Left ventricle myocardium inferior (tissue), 1 donor: Measurements from ENCODE around the gene OR2M5. TPM values are rescaled to one million over a fixed set of nuclear protein-coding genes. Genes with fewer than 3 reads are reported as not detected.

Experiments
- DNase-seq: peaks from one replicate; pipeline ENCODE4 v3.0.0-alpha.2; 2020
- H3K27ac ChIP-seq: fragments of 200-600 bp; replicated peaks from 2 replicates; pipeline ENCODE4 v1.8.0; 2021
- H3K27me3 ChIP-seq: fragments of 200-600 bp; 2 replicates; pipeline ENCODE4 v1.8.0; 2021; ENCODE audit warnings: low read depth
- H3K36me3 ChIP-seq: fragments of 200-600 bp; 2 replicates; pipeline ENCODE4 v1.8.0; 2021
- H3K4me1 ChIP-seq: fragments of 200-600 bp; 2 replicates; pipeline ENCODE4 v1.8.0; 2021
- H3K4me3 ChIP-seq: fragments of 200-600 bp; 2 replicates; pipeline ENCODE4 v1.8.0; 2021; ENCODE audit warnings: mild to moderate bottlenecking, moderate library complexity
- H3K9me3 ChIP-seq: fragments of 200-600 bp; replicated peaks from 2 replicates; pipeline ENCODE4 v1.8.0; 2021
- CTCF ChIP-seq: fragments of 200-600 bp; IDR thresholded peaks from 2 replicates; pipeline ENCODE4 v1.8.0; 2021; ENCODE audit warnings: antibody characterized with exemption, mild to moderate bottlenecking, borderline replicate concordance
- intact Hi-C: fragments of 100-400 bp; cut with micrococcal nuclease; formaldehyde crosslinking; loops from one replicate; pipeline ENCODE4 v1.11.0; 2022
- total RNA-seq: library from RNA; stranded (reverse); fragmentation: NEBNext Ultra II Directional; extraction: Animal tissue kit (Norgen Biotek cat#: 25700); gene quantifications from one replicate; pipeline ENCODE4 v1.2.1, GENCODE V29; 2021
- donor health status: DM: no; HTN: yes; CAD: no; lungs with severe emphysema.

Gene OR2M5
- total RNA-seq, 1 donor from 2014 or later, result not detected

GRCh38 chr1:248155927-248156326 lies 11.0 kb downstream of the OR2M5 start:
- no peak for TF ChIP-seq CTCF
- Histone ChIP-seq H3K4me3 (no peak overlapping the region), H3K36me3 (no peaks in the 10 kb centered on the region), H3K27me3 (no peaks in the 10 kb centered on the region), H3K9me3 (no peaks in the 10 kb centered on the region), H3K4me1 (no peaks in the 10 kb centered on the region), H3K27ac (no peak overlapping the region)
- no peak for DNase-seq
- intact Hi-C loops, result no loop called here

DNA sequence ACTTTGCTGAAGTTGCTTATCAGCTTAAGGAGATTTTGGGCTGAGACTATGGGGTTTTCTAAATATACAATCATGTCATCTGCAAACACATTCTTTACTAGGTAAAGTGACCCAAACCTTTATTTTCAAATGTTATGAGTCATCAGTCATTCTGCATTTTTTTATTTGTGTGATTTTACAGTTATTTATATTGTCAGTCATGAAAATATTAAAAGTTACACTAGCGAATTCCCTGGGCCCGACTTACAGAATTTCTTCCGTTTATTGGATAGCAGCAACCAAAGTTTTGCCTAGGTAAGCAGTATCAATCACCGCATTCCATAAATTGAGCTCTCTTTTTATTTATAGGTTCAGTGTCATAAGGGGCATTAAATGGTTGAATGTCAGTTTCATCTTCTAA lies 13.8 kb downstream of the OR2M5 start:
- no peak for TF ChIP-seq CTCF
- Histone ChIP-seq H3K36me3 (no peaks in the 10 kb centered on the region), H3K9me3 (no peaks in the 10 kb centered on the region), H3K27ac (no peak overlapping the region), H3K4me1 (no peaks in the 10 kb centered on the region), H3K4me3 (no peak overlapping the region), H3K27me3 (no peaks in the 10 kb centered on the region)
- no peak for DNase-seq
- intact Hi-C loops, result no loop called here

GRCh38 chr1:248164031-248164430 lies 19.1 kb downstream of the OR2M5 start:
- DNase-seq, result no peak

DNA sequence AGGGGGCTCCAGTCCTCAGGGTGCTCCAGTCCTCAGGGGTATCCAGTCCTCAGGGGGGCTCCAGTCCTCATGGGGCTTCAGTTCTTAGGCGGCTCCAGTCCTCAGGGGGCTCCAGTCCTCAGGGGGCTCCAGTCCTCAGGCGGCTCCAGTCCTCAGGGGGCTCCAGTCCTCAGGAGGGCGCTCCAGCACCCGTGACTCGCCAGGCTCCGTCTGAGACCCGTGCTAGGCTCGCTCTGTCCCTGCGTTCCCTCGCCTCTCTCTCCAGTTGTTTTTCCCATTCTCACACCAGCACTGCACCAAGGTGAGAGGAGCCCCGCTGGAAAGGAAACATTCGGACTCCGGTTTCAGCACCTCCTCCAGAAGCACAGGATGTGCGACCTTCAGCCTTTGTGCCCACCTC lies 20.2 kb downstream of the OR2M5 start:
- Histone ChIP-seq H3K4me1 (no peaks in the 10 kb centered on the region), H3K27me3 (no peaks in the 10 kb centered on the region), H3K9me3 (peaks cover 9% of the 10 kb centered on the region), H3K27ac (no peak overlapping the region), H3K4me3 (no peak overlapping the region), H3K36me3 (no peaks in the 10 kb centered on the region)
- intact Hi-C loops, result no loop called here
- no peak for TF ChIP-seq CTCF
- no peak for DNase-seq

More at GRCh38 chr1:248164031-248164430, 19.1 kb downstream of the OR2M5 start:
- Histone ChIP-seq H3K4me1 (no peaks in the 10 kb centered on the region), H3K9me3 (peaks cover 9% of the 10 kb centered on the region), H3K27ac (no peak overlapping the region), H3K27me3 (no peaks in the 10 kb centered on the region), H3K36me3 (no peaks in the 10 kb centered on the region), H3K4me3 (no peak overlapping the region)
- intact Hi-C loops, result no loop called here
- TF ChIP-seq CTCF, result no peak

- no peak within 1 kb of the TSS for H3K4me3 ChIP-seq
- TF ChIP-seq CTCF, result no peak
- DNase-seq, result no peak
These were observed 29.6 kb downstream of the OR2M5 start, which contains the start of gene OR2M2 for GRCh38 chr1:248174521-248174920. Gene OR2M2, plus strand, starts transcription at chr1:248174821. Its CDS starts 5,165 bp downstream, at chr1:248179986.

GRCh38 chr1:248183996-248184395 lies 39.0 kb downstream of the OR2M5 start:
- no peak overlapping the region for H3K4me3 ChIP-seq
- H3K9me3 ChIP-seq, result peaks cover 42% of the 10 kb centered on the region
- no peak for TF ChIP-seq CTCF
- no peaks in the 10 kb centered on the region for H3K36me3 ChIP-seq
- no peak overlapping the region for H3K27ac ChIP-seq
- intact Hi-C loops, result no loop called here
- H3K27me3 ChIP-seq, result no peaks in the 10 kb centered on the region
- no peak for DNase-seq
- H3K4me1 ChIP-seq, result no peaks in the 10 kb centered on the region

More at GRCh38 chr1:248174521-248174920, 29.6 kb downstream of the OR2M5 start, which contains the start of gene OR2M2:
- no peaks in the 10 kb centered on the region for H3K4me1 ChIP-seq
- no peak within 1 kb of the TSS for H3K27ac ChIP-seq
- H3K9me3 ChIP-seq, result peaks cover 3% of the 10 kb centered on the region
- no peaks in the 10 kb centered on the region for H3K27me3 ChIP-seq
- H3K36me3 ChIP-seq, result no peaks in the 10 kb centered on the region
- intact Hi-C loops, result no loop called here
